Stimulated activated CD8-positive, alpha-beta memory T cell treated with anti-CD3 and anti-CD28 coated beads, Interleukin-12 subunit alpha, Interleukin-12 subunit beta, amount 100 ng/mL, for 1 hour (primary cell): ENCODE measurements around the gene THBS4.
A peak's percentile ranks its signal among the peaks of the same experiment; 100 is the strongest.
"Not testable (repeated sequence)": the region's sequence is repeated elsewhere in the genome, so short reads cannot be mapped to it uniquely, and the experiment has no call there.

Experiments used
- DNase-seq: peaks from one replicate; pipeline ENCODE4 v3.0.0-alpha.2; 2020; ENCODE audit warnings: low read depth

The THBS4 gene

DNA sequence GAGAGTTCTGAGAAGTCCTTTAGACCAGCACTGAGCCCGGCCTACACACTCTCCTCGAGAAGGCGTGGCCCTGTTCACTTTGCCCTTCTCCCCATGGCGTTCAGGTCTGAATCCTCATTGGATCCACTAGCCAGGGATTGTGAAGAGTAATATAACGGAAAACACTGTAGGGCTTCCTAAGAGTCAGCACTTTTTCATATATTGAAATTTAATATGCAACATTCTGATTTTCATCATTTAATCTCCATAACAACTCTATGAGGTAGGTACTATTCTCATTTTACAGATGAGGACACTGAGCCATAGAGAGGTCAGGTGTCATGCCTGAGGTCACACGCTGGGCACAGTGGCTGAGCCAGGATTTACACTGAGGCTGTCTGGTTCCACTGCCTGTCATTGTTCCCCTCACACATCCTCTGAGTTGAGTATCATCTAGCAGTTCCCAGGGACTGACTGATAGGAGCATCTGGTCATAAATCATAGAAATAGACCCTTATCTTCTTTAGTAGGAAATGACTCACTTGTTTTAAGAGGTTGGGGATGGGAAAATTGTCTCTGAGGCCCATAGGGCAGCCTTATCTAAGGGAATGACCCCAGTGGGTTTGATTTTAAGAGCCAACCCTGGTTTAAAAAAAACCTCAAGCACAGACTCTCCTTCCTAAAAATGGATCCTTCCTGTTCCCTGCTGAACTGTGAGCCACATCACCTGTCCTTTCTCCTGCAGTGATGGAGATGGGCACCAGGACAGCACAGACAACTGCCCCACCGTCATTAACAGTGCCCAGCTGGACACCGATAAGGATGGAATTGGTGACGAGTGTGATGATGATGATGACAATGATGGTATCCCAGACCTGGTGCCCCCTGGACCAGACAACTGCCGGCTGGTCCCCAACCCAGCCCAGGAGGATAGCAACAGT lies 41.2 kb downstream of the THBS4 start:
- no peak for DNase-seq

DNA sequence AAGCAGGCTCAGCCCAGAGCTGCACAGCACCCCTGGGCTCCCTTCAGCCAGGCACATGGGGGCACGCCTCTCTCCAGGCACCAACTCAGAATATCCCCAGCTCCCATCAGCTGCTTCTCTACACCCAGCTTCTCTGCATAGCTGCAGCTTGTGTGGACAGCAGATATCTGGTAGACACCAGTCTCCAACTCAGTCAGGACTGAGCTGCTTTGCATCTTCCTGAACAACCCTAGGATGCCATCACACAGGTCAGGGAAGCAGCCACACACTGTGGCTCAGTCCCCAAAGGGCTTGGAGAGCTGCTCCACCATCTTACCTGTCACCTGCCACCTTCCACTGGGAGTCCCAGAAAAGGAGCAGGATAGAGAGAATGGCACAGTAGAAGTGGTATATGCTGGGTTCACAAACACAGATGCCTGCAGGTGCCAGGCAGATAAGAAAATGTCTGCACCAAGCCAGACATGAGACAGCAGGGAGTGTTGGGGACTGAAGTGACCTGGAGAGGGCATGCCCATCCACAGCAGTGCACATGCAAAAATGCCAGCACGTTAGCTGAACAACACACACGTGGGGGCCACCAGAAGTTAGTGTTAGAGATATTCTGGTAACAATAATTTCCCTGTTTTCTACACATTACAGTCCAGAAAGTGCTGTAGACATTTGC lies 42.0 kb downstream of the THBS4 start:
- no peak for DNase-seq

DNA sequence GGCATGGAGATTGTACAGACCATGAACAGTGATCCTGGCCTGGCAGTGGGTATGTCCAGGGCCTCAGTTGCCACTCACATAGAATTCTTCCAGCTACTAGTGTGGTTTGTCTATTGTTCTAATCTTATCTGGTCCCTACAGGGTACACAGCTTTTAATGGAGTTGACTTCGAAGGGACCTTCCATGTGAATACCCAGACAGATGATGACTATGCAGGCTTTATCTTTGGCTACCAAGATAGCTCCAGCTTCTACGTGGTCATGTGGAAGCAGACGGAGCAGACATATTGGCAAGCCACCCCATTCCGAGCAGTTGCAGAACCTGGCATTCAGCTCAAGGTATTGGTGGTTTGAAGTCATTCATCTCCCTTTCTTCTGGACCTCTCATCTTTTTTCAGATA lies 43.8 kb downstream of the THBS4 start:
- no peak for DNase-seq

DNA sequence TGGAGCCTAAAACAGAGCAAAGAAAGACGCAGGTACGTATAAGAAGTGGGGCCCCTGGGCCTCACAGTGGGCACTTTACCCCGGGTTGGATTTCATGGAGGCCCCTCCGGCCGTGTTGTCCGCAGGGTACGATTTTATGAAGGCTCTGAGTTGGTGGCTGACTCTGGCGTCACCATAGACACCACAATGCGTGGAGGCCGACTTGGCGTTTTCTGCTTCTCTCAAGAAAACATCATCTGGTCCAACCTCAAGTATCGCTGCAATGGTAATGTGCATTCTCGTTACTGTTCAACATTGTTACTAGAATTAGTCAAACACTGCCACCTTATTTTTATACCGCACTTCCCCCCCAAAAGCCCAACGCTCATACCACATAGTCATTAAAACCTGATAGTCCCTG lies 47.1 kb downstream of the THBS4 start:
- no peak for DNase-seq

DNA sequence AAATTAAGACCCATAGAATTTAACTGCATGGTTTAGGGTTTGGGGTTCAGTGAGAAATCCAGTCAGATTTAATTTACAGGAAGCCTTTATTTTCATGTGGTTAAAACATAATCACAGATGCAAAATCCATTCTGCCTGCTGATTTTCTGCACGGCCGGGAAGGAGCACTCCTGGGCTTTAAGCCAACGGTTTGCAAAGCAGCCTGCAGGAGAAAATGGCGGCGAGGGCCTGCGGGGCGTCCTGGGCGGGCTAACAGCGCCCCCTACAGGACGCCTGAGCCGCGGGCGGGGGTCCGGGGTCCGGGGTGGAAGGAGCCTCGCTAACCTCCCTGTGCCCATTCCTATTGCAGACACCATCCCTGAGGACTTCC lies 47.6 kb downstream of the THBS4 start:
- no peak for DNase-seq

DNA sequence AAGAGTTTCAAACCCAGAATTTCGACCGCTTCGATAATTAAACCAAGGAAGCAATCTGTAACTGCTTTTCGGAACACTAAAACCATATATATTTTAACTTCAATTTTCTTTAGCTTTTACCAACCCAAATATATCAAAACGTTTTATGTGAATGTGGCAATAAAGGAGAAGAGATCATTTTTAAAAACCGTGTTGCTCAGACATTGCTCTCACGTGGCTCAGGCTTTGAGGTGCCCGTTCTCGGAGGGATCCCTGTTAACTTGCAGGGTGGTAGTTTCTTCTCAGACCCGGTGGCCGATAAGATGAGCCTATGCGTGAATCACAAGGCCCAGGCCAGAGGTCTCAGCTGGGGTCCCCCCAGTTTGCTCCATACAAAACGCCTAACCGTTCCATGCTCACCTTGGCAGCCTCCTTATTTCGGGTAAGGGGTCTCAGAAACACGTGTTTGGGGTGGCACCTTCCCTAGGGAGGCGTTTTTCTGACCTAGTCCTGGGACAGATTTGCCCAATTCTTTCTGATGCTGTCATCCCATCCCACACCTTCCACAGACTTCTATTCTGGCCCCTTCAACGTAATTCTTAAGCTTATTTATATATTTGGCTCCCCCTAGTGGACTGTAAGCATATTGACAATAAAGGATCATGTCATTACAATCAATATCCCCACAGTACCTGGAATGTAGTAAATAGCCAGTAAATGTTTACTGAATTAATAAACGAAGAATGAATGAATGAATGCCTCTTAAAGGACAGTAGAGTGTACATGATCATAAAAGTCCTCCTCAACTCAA lies 48.1 kb downstream of the THBS4 start:
- DNase-seq, result no peak

DNA sequence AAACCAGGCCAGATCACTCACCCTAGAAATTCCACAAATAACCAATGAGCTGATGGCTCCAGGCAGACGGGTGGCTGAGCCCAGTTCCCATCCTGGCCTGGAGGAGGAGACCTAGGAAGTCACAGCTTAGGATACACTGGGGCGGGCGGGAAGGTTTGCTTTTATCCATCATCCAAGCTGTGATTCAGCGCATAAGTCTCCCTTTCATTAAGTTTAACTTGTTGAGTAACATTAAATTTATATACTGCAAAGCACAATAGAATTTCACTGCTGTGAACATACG lies 55.7 kb downstream of the THBS4 start:
- DNase-seq, result no peak

DNA sequence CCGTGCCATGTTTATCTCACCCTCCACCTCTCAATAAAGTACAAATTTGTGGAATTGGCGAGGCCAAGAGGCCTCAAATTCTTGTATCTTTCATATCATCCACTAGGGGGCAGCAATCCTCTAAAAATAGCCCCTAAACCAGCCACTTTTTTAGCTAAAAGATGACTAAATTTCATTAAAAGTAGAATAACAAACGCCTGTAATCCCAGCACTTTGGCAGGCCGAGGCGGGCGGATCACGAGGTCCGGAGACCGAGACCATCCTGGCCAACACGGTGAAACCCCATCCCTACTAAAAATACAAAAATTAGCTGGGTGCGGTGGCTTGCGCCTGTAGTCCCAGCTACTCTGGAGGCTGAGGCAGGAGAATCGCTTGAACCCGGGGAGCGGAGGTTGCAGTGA lies 56.6 kb downstream of the THBS4 start:
- DNase-seq, result peak; percentile 7

DNA sequence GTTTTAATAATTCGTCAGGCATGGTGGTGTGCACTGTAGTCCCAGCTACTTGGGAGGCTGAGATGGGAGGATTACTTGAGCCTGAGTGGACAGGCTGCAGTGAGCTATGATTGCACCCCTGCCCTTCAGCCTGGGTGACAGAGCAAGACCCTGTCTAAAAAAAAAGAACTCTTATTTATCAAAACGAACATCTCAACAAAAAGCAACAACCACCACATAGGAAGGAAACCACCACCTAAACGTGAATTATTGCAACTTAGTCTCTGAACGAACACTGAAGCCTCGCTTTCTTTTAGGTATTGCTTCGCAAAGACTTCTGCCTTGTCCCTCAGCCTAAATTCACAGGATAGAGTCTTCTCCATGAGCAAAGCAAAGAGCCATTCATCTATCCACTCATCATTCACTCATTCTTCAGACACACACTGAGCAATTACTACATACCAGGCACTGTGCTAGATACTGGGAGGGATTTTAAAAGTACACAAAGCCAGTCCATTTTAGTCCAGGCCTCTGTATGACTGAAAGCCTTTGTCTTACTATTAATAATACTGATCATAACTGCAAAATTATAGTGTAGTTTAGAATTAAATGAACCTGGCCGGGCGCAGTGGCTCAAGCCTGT lies 57.4 kb downstream of the THBS4 start:
- DNase-seq, result no peak

DNA sequence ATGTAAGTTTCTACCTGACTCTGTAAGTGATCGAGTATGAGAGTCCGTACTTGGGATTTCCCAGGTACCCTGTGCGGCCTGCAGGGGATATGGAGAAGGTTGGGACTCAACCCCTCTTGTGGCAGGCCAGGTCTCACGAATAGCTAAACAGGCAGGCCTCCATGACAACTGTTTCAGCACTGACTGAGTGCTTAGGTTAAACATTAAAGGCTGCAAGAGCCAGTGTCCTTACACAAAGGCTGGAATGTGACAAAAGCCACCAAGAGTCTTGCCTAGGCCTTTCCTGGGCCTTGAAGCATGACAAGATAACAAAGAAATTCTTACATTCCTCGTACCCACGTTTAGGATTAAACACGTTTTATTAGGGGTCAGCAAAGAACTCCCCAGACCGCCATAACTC lies 58.6 kb downstream of the THBS4 start:
- no peak for DNase-seq

DNA sequence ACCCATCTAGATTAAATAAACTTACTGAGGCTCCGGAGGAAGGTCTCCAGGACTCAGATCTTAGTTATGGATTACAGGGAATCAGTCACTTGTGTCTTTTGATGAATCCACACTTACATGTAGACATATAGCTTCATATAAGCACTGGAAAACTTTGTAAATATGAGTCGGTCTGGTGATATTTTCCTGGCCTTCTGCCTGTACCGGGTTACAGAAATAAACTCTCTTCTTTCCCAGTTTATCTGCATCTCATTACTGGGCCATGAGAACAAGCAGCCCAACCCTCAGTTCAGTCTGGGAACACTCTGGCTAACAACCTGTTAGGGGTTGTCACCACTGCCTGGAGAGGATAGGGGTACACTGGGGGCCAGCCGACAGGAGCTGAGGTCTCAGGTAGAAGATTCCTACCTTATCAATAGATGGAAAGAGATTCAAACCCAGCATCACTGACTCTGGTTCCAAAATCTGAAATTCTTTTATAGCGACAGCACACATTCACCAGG lies 59.1 kb downstream of the THBS4 start:
- no peak for DNase-seq

DNA sequence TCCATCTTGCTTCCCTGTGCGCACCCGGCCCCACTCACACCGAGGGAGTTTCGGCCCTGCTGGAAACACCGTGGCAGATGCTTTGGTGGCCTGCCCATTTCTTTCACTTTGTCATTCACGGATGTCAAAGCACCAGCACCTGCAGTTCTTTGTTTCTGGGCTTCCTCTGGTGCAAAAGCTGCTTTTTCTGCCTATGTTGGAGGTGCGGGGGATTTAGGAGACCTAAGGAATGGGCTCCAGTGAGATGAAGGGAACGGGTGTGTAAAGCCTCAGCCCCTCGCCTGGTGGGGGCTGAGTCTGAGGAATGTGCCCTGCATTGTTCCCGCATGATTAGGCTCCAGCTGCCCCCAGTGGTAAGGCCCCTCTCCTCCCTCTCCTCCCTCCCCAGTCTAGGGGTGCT lies 62.3 kb downstream of the THBS4 start:
- no peak for DNase-seq

DNA sequence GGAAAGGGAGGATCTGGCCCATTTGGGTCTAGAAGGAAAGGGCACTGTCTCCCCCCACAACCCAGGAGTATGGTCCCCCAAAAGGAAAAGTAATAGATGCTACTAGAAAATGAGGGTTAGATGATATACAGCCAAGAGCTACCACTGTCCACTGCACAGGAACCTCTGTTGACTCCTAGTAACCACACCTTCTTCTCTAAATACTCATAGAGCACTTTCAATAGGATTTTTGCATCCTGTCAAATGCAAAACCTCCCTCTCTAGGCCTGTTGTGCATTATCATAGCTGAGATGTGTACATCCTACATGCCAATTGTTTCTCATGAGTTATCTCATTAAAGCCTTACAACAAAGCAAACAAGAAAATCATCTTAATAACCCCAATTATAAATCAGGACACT lies 66.8 kb downstream of the THBS4 start:
- no peak for DNase-seq

DNA sequence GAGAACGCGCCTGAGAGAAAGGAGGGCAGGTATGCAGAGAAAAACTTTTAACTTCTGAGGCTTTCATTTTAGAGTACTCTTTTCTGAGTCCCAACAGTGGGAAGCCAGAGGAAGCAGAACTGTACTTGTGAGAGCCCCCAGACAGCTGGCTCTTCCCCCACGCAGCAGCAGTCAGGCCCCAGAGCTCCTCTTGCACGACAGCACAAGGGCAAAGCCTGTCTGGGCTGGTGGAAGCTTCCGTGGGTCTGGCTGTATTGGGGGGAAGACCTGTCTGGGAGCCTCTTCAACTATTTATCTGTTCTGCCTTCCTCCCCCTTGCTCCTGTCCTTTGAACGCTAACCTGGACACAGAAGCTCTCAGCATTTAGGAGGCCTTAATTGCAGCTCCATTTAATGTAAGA lies 68.2 kb downstream of the THBS4 start:
- DNase-seq, result no peak

DNA sequence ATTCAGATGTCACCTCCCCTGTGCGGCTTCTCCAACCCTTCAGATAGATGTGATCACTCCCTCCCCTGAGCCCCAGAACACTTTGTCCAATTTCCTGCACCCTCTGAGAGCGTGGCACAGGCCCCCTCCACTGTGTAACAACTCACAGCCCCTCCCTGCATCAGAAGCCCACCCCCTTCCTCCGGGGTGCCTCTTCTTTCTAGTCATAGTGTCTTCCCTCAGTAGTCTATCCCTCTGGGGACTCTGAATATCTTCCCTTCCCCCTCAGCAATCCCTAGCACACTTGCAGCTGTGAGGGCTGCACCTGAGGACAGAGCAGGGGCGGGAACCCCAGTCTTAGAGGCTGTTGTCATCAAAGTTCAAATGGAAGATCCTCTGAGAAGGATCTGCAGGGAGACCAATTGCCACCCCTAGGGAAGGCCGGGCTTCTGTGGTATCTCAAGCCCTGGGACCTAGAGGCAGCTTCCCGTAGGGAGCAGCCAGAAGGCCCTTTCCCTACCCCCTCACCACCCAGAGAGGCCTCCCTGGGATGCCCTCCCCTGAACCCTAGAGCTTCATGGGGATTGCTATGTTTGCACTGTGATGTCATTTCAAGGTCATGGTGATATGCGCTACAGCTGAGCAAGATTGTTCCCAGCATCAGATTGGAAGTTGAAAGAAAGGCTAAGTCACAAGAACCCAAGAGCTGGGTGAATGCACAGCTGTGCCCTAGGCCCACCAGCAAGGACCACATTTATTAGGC lies 70.7 kb downstream of the THBS4 start:
- DNase-seq, result no peak

DNA sequence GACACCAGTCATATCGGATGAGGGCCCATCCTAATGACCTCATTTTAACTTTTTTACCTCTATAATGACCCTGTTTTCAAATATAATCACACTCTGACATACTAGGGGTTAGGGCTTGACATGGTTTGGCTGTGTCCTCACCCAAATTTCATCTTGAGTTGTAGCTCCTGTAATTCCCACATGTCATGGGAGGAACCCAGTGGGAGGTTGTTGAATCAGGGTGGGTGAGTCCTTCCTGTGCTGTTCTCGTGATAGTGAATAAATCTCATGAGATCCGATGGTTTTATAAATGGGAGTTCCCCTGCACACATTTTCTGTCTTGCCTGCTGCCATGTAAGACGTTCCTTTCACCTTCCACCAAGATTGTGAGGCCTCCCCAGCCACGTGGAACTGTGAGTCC lies 71.8 kb downstream of the THBS4 start:
- DNase-seq, result no peak

DNA sequence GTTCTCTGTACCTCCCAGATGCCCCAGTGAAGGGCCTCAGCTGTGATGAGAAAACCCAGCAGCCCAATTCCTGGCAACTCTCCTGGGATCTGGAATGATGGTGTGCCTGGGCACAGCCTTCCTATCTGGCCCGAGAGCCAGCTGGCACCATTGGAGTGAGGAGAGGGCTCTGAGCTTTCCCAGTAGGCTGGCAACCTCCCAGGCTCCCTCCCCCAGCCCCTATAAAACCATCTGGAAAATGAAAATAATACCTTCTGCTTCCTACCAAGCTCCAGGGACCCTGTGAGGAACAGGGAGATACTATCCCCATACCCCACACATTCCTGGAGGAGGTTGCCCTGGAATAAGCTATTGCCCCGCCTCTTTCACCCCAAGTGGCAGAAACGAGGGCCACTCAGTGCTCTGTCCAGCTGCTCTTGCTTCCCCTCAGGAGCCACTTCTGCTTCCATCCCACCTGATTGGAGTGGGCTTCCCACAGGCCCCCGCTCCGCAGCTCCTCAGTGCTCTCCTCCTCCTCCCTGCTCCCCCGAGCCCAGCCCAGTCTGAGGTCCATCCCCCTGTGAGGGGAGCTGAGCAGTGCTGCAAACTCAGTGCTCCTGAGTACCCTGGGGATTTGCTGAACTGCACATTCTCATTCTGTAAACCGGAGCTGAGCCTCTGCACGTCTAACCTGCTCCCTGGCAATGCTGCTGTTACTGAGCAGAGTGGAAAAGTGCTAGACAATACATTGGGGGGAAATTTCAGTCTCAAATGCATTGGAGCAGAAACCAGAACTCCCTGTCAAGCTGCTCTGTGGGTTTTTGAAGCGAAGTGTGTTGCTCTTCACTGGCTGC lies 74.7 kb downstream of the THBS4 start:
- DNase-seq, result no peak

DNA sequence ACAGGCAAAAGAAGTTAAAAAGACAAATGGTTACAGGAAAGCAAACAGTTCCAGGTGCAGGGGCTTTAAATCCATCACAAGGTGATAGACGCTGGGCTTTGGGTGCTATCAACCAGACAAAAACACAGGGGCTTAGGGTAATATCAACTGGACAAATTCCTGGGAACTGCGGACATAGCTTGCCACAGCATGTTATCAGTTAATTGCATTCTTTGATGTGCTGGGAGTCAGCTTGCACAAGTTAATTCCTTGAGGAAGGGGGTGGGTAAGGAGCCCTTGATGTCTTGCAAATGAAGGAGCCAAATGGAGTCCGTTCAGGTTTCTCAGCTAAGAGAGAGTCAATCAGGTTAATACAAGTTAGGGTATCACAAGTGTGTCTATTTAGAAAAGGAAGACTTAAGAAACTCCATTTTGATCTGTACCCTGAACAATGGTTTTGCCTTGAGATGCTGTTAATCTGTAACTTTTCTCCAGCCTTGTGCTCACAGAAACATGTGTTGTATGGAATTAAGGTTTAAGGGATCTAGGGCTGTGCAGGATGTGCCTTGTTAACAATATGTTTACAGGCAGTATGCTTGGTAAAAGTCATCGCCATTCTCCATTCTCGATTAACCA lies 76.3 kb downstream of the THBS4 start:
- not testable (repeated sequence) for DNase-seq

DNA sequence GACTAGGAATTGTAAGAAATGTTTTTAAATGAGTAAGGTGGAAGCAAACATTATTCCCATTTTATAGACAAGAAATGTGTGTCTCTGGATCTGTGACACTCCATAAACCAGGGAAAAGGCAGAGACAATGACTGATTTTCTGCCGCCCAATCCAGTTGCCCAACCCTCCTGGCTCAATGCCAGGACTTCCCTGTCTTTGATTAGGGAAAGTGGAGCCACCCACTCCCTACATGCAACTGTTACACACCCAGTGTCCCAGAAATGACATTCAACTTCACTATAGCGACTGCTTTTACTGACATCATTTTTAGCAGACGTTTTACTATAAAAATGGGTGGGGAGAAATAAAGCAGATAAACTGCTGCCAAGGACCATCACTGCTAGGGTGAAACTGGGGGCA lies 79.7 kb downstream of the THBS4 start:
- DNase-seq, result no peak

DNA sequence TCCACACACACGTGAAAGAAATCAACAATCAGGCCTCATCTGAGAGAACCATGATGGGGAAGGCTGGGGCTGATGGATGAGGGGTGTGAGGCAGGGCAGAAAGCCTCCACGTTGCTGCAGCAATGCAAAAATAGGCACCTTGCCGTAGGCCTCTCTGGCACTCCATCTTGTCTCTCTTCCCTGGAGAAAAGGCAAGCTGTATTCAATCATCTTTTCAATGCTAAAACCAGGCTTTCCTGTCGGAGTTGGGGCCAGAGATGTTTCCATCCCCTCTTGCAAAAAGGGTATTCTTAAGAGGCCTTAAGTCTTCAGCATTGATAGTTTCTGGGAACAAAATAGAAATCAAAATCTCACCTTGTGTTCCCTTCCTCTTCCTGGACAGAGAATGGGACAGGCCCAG lies 80.9 kb downstream of the THBS4 start:
- DNase-seq, result no peak
